Inflammatory macrophage treated with lipopolysaccharide for 4 hours (primary cell): Measurements from ENCODE around the gene ALG14.

Source experiments
- DNase-seq: peaks from one replicate; pipeline ENCODE4 v3.0.0-alpha.2; 2020

Gene ALG14

GRCh38 chr1:94979656-94980581, 92.8 kb downstream of the ALG14 start:
- DNase-seq = no peak

- no peak for DNase-seq
Observed at GRCh38 chr1:94979131-94979530, 93.6 kb downstream of the ALG14 start.

GRCh38 chr1:94978401-94978800, 94.3 kb downstream of the ALG14 start:
- DNase-seq = no peak

GRCh38 chr1:94976971-94977548, 95.7 kb downstream of the ALG14 start:
- DNase-seq = no peak

- DNase-seq = no peak
Observed at GRCh38 chr1:94974824-94975223, 97.9 kb downstream of the ALG14 start.

- DNase-seq = no peak
Observed at GRCh38 chr1:94974241-94974640, 98.5 kb downstream of the ALG14 start.

GRCh38 chr1:94973309-94973922, 99.3 kb downstream of the ALG14 start:
- DNase-seq = no peak

GRCh38 chr1:94971491-94971924, 101.2 kb downstream of the ALG14 start:
- no peak for DNase-seq

- DNase-seq = no peak
Observed at GRCh38 chr1:94970783-94971182, 102.0 kb downstream of the ALG14 start.

- no peak for DNase-seq
Observed at GRCh38 chr1:94969137-94969536, 103.6 kb downstream of the ALG14 start.

GRCh38 chr1:94966033-94966432, 106.7 kb downstream of the ALG14 start:
- no peak for DNase-seq

- no peak for DNase-seq
Observed at GRCh38 chr1:94963864-94964263, 108.9 kb downstream of the ALG14 start.

GRCh38 chr1:94962409-94963265, 110.1 kb downstream of the ALG14 start:
- peak; percentile 72 for DNase-seq

GRCh38 chr1:94961988-94962387, 110.8 kb downstream of the ALG14 start:
- no peak for DNase-seq

- no peak for DNase-seq
Observed at GRCh38 chr1:94961582-94961981, 111.2 kb downstream of the ALG14 start.

- no peak for DNase-seq
Observed at GRCh38 chr1:94958081-94958480, 114.7 kb downstream of the ALG14 start.

- DNase-seq = no peak
Observed at GRCh38 chr1:94955767-94956632, 116.8 kb downstream of the ALG14 start.

GRCh38 chr1:94954263-94955220, 118.2 kb downstream of the ALG14 start:
- no peak for DNase-seq

- no peak for DNase-seq
Observed at GRCh38 chr1:94953746-94954145, 119.0 kb downstream of the ALG14 start.

GRCh38 chr1:94953107-94953506, 119.6 kb downstream of the ALG14 start:
- no peak for DNase-seq

GRCh38 chr1:94952539-94952938, 120.2 kb downstream of the ALG14 start:
- no peak for DNase-seq
